Stimulated activated CD4-positive, alpha-beta T cell treated with anti-CD3 and anti-CD28 coated beads, Interleukin-15, amount 100 ng/mL, for 1 hour (primary cell): Measurements from ENCODE around the gene ZSCAN25.
"Not testable (repeated sequence)": the region's sequence is repeated elsewhere in the genome, so short reads cannot be mapped to it uniquely, and the experiment has no call there.

Source experiments
- DNase-seq, 2 donors: peaks; one replicate each; pipeline ENCODE4 v3.0.0-alpha.2; 2020; ENCODE audit warnings: low read depth in 1 of 2, low spot score in 1 of 2

Gene ZSCAN25

GRCh38 chr7:99644431-99644830 is 27.7 kb downstream of the ZSCAN25 start:
- DNase-seq, result no peak

DNA sequence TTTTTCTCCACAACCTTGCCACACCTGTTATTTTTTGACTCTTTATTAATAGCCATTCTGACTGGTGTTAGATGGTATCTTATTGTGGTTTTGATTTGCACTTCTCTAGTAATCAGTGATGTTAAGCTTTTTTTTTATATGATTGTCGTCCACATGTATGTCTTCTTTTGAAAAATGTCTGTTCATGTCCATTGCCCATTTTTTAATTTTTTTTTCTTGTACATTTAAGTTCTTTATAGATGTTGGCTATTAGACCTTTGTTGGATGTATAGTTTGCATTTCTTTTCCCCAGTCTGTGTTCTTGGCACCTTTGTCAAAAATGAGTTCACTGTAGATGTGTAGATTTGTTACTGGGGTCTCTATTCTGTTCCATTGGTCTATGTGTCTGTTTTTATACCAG is 28.8 kb downstream of the ZSCAN25 start:
- DNase-seq, result no peak

DNA sequence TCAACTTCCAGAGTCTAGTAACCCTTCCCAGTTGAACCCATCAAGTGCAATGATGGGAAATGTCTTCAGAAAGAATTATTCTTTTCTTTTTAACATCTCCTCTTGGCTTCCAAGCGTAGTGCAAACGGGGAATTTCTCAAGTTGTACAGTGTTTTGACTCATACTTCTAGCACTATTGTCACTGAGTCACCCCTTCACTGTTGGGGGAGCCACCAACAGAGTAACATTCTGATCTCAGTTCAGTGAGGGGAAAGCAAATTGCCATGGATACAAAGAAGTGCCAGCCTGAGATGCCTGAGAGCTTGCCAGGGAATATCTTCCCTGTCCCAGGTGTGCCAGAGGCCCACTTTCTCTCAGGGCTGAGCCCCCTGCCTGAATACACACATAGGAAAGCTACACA is 32.1 kb downstream of the ZSCAN25 start:
- DNase-seq, result no peak

DNA sequence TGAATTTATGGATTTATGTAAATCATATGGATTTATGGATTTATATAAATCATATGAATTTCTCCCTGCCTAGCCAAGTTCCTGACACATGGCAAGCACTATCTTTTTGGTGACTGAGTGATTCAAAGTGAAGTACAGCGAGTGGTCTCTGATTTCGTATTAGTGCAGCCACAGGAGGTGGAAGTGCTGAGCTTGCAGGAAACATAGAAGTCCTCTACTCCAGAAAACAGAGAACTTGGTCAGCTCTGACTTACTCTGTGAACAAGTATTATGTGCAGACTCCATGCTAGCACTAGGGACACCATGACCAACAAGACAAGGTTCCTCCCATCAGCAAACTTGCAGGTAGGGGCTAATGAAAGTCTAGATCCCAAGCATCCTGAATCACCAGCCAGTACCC is 34.5 kb downstream of the ZSCAN25 start:
- DNase-seq, result no peak

GRCh38 chr7:99652671-99653070 is 35.9 kb downstream of the ZSCAN25 start:
- DNase-seq, result no peak

DNA sequence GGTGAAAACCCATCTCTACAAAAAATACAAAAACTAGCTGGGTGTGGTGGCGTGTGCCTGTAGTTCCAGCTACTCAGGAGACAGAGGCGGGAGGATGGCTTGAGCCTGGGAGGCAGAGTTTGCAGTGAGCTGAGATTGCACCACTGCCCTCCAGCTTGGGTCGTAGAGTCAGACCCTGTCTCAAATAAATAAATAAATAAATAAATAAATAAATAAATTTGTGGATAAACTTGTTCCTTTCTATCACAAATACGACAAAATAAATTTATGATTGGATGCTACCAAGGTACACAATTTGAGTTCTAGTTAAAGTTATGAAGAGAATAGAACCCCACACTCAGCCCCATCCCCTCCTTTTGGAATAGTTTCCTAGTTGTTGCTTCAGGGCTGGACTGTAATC is 36.5 kb downstream of the ZSCAN25 start:
- not testable (repeated sequence) for DNase-seq

- DNase-seq, result no peak
These were observed 37.0 kb downstream of the ZSCAN25 start for GRCh38 chr7:99653754-99654153.

DNA sequence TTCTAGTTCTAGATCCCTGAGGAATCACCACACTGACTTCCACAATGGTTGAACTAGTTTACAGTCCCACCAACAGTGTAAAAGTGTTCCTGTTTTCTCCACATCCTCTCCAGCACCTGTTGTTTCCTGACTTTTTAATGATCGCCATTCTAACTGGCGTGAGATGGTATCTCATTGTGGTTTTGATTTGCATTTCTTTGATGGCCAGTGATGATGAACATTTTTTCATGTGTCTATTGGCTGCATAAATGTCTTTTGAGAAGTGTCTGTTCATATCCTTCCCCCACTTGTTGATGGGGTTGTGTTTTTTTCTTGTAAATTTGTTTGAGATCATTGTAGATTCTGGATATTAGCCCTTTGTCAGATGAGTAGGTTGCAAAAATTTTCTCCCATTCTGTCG is 37.9 kb downstream of the ZSCAN25 start:
- not testable (repeated sequence) for DNase-seq

GRCh38 chr7:99657879-99658278 is 41.1 kb downstream of the ZSCAN25 start:
- not testable (repeated sequence) for DNase-seq

DNA sequence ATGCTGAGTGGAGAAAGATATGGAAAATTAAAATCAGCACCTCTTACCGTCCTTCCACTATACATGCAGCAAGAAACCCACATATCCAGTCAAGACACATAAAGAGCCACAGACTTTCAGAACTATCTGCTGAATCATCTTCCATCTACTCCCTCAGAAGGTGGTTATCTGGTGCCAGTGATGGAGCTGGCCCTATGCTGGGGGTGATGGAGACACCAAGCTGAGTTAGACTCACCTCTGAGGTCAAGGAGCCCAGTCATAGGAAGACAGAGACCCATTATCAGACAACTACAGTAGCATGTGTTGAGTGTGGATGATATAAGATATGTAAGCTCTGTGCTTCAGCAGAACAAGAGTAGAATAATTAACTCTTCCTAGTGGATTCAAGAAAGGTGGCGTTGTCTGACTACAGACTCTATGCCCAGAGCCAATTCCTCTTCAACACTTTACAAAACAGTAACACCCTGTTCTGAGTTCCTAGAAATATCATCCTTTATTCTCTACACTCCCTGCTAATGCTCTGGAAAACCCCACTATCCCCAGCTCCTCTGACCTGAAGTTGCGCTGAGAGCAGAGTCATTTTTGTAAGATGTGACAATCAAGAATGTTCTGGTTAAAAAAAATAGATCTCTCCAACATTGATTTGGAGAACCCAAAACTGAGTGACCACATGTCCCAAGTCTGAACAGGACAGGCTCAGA is 48.7 kb downstream of the ZSCAN25 start:
- no peak for DNase-seq

GRCh38 chr7:99666013-99666395 is 49.3 kb downstream of the ZSCAN25 start:
- no peak for DNase-seq

DNA sequence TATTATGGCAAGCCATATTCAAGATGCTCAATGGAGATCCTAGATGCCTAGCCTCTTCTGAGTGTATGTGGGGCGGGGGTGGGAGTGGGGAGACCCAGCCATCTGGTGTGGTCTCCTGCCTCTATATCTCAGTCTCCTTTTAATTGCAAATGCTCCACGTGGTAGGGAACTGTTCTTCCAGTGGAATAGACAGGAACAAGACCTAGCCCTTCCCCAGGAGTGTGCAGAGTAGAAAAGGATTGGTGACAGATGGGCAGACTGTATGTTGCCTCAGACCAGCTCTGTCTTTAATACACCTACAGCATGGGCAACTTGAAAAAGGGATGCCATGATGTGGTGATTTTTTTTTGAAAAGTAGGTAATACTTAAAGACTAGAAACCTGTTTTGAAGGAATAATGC is 50.4 kb downstream of the ZSCAN25 start:
- DNase-seq, result no peak

- no peak for DNase-seq
These were observed 51.8 kb downstream of the ZSCAN25 start for GRCh38 chr7:99668541-99668940.

GRCh38 chr7:99669782-99670181 is 53.0 kb downstream of the ZSCAN25 start:
- DNase-seq, result no peak

DNA sequence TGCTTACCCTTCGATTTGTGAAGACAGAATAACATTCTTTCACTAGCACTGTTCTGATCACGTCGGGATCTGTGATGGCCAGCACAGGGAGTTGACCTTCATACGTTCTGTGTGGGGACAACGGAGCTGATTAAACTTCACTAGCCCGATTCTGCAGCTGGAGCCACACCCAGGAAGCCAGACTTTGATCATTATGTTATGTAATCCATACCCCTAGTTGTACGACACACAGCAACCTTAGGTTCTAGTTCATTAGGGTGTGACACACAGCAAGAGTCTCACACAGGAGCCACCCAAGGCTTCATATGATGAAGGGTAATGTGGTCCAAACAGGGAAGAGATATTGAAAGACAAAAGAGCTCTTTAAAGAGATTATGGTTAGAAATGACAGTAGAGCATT is 55.8 kb downstream of the ZSCAN25 start:
- no peak for DNase-seq

- no peak for DNase-seq
These were observed 58.4 kb downstream of the ZSCAN25 start for GRCh38 chr7:99674995-99675742.

GRCh38 chr7:99677013-99677647 is 60.4 kb downstream of the ZSCAN25 start:
- no peak for DNase-seq

DNA sequence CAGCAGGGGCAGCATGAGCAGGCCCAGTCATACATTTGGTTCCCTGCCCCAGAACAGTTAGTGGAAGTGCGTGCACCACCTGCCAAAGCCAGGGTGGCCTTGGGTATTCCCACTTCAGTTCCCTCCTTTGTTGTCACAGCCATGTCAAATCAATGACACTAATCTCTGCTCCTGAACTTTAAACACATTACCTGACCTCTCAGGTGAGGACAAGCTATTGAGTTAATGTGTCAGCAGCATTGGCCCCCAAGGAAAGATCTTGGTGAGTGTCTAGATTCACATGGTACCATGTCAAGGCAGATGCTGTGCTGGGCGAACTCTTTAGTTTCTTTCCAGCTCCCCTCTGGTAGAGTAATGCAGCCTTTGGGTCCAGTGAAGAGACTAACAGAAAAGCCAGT is 60.9 kb downstream of the ZSCAN25 start:
- DNase-seq, result no peak

DNA sequence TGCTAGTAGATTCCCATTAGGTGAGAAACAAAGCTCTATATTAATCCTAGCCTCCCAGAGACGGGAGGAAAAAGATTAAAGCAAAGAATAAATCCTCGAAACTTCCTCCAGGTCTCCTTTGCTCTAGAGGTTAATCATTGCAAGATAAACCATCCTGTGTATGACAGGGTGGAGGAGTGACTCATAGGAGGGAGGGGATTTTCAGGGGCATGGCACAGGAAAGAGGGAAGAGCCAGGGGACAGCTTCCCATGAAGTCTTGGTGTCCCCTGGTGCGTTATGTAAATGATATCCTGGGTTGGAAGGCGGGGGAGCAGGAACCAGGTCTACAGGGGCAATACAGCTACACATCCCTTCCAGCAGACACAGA is 62.3 kb downstream of the ZSCAN25 start:
- DNase-seq, result no peak

DNA sequence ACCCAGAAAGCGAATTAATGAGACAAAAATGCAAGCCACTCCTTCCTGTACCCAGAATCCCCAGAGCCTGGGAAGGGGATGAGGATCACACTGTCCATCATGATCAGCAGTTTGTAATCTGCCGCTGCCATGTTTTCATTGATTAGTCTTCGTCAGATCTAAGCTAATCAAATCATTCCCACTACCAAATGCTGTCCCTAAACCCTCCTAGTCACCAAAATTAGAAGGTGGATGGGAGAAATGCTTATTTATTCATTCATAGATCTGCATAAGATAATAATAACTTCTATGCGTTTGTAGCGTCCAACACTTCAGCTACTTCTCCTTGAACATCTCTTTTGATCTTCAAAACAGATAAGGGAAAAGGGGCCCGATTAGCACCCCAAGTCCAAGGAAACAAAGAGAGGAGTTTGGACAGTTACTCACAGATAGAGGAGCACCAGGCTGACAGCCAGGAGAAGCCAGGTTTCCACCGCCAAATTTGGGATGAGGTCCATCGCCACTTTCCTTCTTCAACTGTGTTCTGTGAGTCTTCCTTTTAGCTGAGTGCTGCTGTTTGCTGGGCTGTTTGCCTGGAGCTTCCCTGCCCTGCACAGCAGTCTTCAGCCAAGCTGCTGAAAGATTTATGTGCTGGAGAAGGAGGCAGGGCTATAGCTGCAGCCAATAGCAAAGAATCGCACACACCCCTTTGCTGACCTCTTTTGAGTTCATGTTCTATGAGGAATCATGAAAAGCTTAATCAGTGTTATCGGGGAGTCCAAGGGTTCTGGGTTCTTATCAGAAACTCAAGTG is 62.9 kb downstream of the ZSCAN25 start, which contains the start of gene CYP3A5:
CYP3A5 (minus strand) TSS at position 597 of the 792 bp plus-strand sequence; CDS start at position 497, 100 bp downstream.
- no peak for DNase-seq
